GM10248 (cell line): ENCODE measurements around the gene BCL2.

Source experiments
- CTCF ChIA-PET: fragments of 300-600 bp; sonication (Branson Sonifier 250); formaldehyde crosslinking; extraction: SDS; loops from one replicate; lab custom pipeline; 2021; ENCODE audit warnings: antibody characterized with exemption; lab: Yijun Ruan, JAX
- POLR2A ChIA-PET: fragments of 350-650 bp; sonication (Branson Sonifier 250); formaldehyde crosslinking; extraction: SDS; loops from one replicate; lab custom pipeline; 2020; ENCODE audit warnings: antibody characterized with exemption; lab: Yijun Ruan, JAX
- DNase-seq: peaks from one replicate; pipeline ENCODE4 v3.0.0; 2012; ENCODE audit errors: extremely low spot score
- CTCF ChIP-seq: IDR thresholded peaks from 2 replicates; pipeline ENCODE4 v1.5.1; 2012; ENCODE audit warnings: mild to moderate bottlenecking, low read depth; ENCODE audit errors: extremely low read depth, missing control alignments, control extremely low read depth

The BCL2 gene

GRCh38 chr18:63104868-63105267 is 214.7 kb downstream of the BCL2 start:
- CTCF ChIA-PET = no interaction called here
- POLR2A ChIA-PET = no interaction called here
- DNase-seq = no peak
- TF ChIP-seq CTCF = no peak

- no peak for TF ChIP-seq CTCF
- DNase-seq = no peak
- CTCF ChIA-PET = interaction anchor here (1.4 to 2.5 kb wide), 2 partner anchors 50 to 212 kb away, joined by 3 to 7 read pairs; no protein-coding TSS in a partner anchor
- POLR2A ChIA-PET = no interaction called here
Observed at GRCh38 chr18:63102941-63103744, 216.4 kb downstream of the BCL2 start.

- no peak for DNase-seq
- CTCF ChIA-PET = interaction anchor here (1.2 to 4.9 kb wide), 3 partner anchors 11 to 83 kb away, joined by 4 to 14 read pairs (median 7); no protein-coding TSS in a partner anchor
- no peak for TF ChIP-seq CTCF
- POLR2A ChIA-PET = no interaction called here
Observed at GRCh38 chr18:63100630-63101055, 218.9 kb downstream of the BCL2 start.

- ChIA-PET POLR2A (no interaction called here), CTCF (interaction anchor here (1.2 to 4.9 kb wide), 5 partner anchors 12 to 223 kb away, joined by 3 to 14 read pairs (median 4); no protein-coding TSS in a partner anchor)
- TF ChIP-seq CTCF = no peak
- DNase-seq = peak; percentile 52
Observed at GRCh38 chr18:63099848-63100629, 219.5 kb downstream of the BCL2 start.

- ChIA-PET POLR2A (interaction anchor here (0.6 kb wide), 1 partner anchor 64 kb away, joined by 3 read pairs; no protein-coding TSS in a partner anchor), CTCF (interaction anchor here (1.2 to 4.9 kb wide), 4 partner anchors 14 to 224 kb away, joined by 3 to 14 read pairs (median 6); no protein-coding TSS in a partner anchor)
- DNase-seq = no peak
- TF ChIP-seq CTCF = no peak
Observed at GRCh38 chr18:63099091-63099840, 220.3 kb downstream of the BCL2 start.
